ENCODE measurements around the gene SUPT3H.

- no peak for TF ChIP-seq ZNF747 (CRISPR knock-in tag; IDR thresholded peaks at IDR 0.05; ENCODE audit: borderline replicate concordance)
- no peak for TF ChIP-seq KDM5B (CRISPR knock-in tag; IDR thresholded peaks at IDR 0.05; ENCODE audit: borderline replicate concordance)
- TF ChIP-seq SP1 (IDR thresholded peaks at IDR 0.05) = no peak
- TF ChIP-seq SP1 (CRISPR knock-in tag; IDR thresholded peaks at IDR 0.05) = no peak
- TF ChIP-seq, protein P1, sequence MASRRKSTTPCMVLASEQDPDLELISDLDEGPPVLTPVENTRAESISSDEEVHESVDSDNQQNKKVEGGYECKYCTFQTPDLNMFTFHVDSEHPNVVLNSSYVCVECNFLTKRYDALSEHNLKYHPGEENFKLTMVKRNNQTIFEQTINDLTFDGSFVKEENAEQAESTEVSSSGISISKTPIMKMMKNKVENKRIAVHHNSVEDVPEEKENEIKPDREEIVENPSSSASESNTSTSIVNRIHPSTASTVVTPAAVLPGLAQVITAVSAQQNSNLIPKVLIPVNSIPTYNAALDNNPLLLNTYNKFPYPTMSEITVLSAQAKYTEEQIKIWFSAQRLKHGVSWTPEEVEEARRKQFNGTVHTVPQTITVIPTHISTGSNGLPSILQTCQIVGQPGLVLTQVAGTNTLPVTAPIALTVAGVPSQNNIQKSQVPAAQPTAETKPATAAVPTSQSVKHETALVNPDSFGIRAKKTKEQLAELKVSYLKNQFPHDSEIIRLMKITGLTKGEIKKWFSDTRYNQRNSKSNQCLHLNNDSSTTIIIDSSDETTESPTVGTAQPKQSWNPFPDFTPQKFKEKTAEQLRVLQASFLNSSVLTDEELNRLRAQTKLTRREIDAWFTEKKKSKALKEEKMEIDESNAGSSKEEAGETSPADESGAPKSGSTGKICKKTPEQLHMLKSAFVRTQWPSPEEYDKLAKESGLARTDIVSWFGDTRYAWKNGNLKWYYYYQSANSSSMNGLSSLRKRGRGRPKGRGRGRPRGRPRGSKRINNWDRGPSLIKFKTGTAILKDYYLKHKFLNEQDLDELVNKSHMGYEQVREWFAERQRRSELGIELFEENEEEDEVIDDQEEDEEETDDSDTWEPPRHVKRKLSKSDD (CRISPR knock-in tag; IDR thresholded peaks at IDR 0.05; ENCODE audit: low read depth) = no peak
- TF ChIP-seq GABPA (IDR thresholded peaks at IDR 0.05; ENCODE audit: low read depth, low read length) = no peak
- TF ChIP-seq GABPA (CRISPR knock-in tag; IDR thresholded peaks at IDR 0.05; ENCODE audit: low read depth) = no peak
- TF ChIP-seq ZNF746 (CRISPR knock-in tag; IDR thresholded peaks at IDR 0.05) = no peak
- TF ChIP-seq SRSF1 (optimal IDR thresholded peaks at IDR 0.05; ENCODE audit: low read depth, low read length) = no peak
- no peak for TF ChIP-seq KDM1A (CRISPR knock-in tag; IDR thresholded peaks at IDR 0.05)
- no peak for TF ChIP-seq MED1 (CRISPR knock-in tag; IDR thresholded peaks at IDR 0.05)
- TF ChIP-seq, protein P2, sequence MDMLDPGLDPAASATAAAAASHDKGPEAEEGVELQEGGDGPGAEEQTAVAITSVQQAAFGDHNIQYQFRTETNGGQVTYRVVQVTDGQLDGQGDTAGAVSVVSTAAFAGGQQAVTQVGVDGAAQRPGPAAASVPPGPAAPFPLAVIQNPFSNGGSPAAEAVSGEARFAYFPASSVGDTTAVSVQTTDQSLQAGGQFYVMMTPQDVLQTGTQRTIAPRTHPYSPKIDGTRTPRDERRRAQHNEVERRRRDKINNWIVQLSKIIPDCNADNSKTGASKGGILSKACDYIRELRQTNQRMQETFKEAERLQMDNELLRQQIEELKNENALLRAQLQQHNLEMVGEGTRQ (IDR thresholded peaks at IDR 0.05; ENCODE audit: low read depth, low read length) = no peak
- TF ChIP-seq, protein P2 (CRISPR knock-in tag; IDR thresholded peaks at IDR 0.05; ENCODE audit: borderline replicate concordance) = no peak
- no peak for TF ChIP-seq AGO2 (optimal IDR thresholded peaks at IDR 0.05; ENCODE audit: low read depth, low read length)
- TF ChIP-seq POLR2A (IDR thresholded peaks at IDR 0.05; ENCODE audit: insufficient read depth in 1 of 2, low read depth in 2 of 2, low read length in 2 of 2) = no peak
- no peak for TF ChIP-seq GMEB1 (CRISPR knock-in tag; IDR thresholded peaks at IDR 0.05; ENCODE audit: borderline replicate concordance)
Observed at GRCh38 chr6:45314146-45314545, 63.6 kb downstream of the SUPT3H start.

Data from HepG2 (cell line).